ENCODE results near the gene RPP25L.

RPP25L gene

GRCh38 chr9:34610434-34611206 lies 1.3 kb downstream of the RPP25L start:
- peaks cover 4% of the 10 kb centered on the region; the same call in 1 of the 2 replicates for H3K36me3 ChIP-seq
- no peaks in the 10 kb centered on the region for H3K27me3 ChIP-seq (ENCODE audit: insufficient read depth, low read depth, severe bottlenecking)
- H3K27ac ChIP-seq: no peak overlapping the region
- DNase-seq: no peak
- H3K4me3 ChIP-seq (ENCODE audit: low read depth, low read length): no peak overlapping the region
- TF ChIP-seq CTCF (IDR thresholded peaks at IDR 0.05; ENCODE audit: low read depth, low read length): no peak
- H3K9me3 ChIP-seq (ENCODE audit: severe bottlenecking): no peaks in the 10 kb centered on the region

- H3K27ac ChIP-seq: no peak overlapping the region
- no peaks in the 10 kb centered on the region for H3K9me3 ChIP-seq (ENCODE audit: severe bottlenecking)
- no peak for DNase-seq
- H3K36me3 ChIP-seq: no peaks in the 10 kb centered on the region; the same call in 1 of the 2 replicates
- no peak for TF ChIP-seq CTCF (IDR thresholded peaks at IDR 0.05; ENCODE audit: low read depth, low read length)
- no peaks in the 10 kb centered on the region for H3K27me3 ChIP-seq (ENCODE audit: insufficient read depth, low read depth, severe bottlenecking)
- H3K4me3 ChIP-seq (ENCODE audit: low read depth, low read length): no peak overlapping the region
These were observed 4.6 kb downstream of the RPP25L start for GRCh38 chr9:34607331-34607730.

- TF ChIP-seq CTCF (IDR thresholded peaks at IDR 0.05; ENCODE audit: low read depth, low read length): no peak
- Histone ChIP-seq H3K27me3 (ENCODE audit: insufficient read depth, low read depth, severe bottlenecking) (no peaks in the 10 kb centered on the region), H3K4me3 (ENCODE audit: low read depth, low read length) (no peak overlapping the region), H3K27ac (no peak overlapping the region), H3K36me3 (no peaks in the 10 kb centered on the region; the same call in 1 of the 2 replicates), H3K9me3 (ENCODE audit: severe bottlenecking) (no peaks in the 10 kb centered on the region)
- no peak for DNase-seq
These were observed 5.0 kb downstream of the RPP25L start for GRCh38 chr9:34606905-34607304.

- no peaks in the 10 kb centered on the region for H3K9me3 ChIP-seq (ENCODE audit: severe bottlenecking)
- no peak for DNase-seq
- H3K27ac ChIP-seq: no peak overlapping the region
- H3K27me3 ChIP-seq (ENCODE audit: insufficient read depth, low read depth, severe bottlenecking): no peaks in the 10 kb centered on the region
- H3K4me3 ChIP-seq (ENCODE audit: low read depth, low read length): no peak overlapping the region
- TF ChIP-seq CTCF (IDR thresholded peaks at IDR 0.05; ENCODE audit: low read depth, low read length): no peak
- no peaks in the 10 kb centered on the region; the same call in 1 of the 2 replicates for H3K36me3 ChIP-seq
These were observed 5.7 kb downstream of the RPP25L start for GRCh38 chr9:34606190-34606589.

- H3K27ac ChIP-seq: no peak overlapping the region
- no peak overlapping the region for H3K4me3 ChIP-seq (ENCODE audit: low read depth, low read length)
- no peaks in the 10 kb centered on the region for H3K27me3 ChIP-seq (ENCODE audit: insufficient read depth, low read depth, severe bottlenecking)
- no peaks in the 10 kb centered on the region for H3K9me3 ChIP-seq (ENCODE audit: severe bottlenecking)
- H3K36me3 ChIP-seq: no peaks in the 10 kb centered on the region
- peak; percentile 83 for TF ChIP-seq CTCF (IDR thresholded peaks at IDR 0.05; ENCODE audit: low read depth, low read length)
- peak; percentile 84 for DNase-seq
These were observed 8.2 kb downstream of the RPP25L start for GRCh38 chr9:34603610-34604231.

Data from WERI-Rb-1 (cell line).